Stimulated activated naive B cell treated with anti-CD40 and anti-IgM and Interleukin-4, amounts not matched to agents 10 μg/mL and 1 μg/mL and 100 μg/mL, for 72 hours (primary cell): Measurements from ENCODE around the gene ASB2.
A peak's percentile ranks its signal among the peaks of the same experiment; 100 is the strongest.

Experiments used
- ATAC-seq, 2 donors: fragments of 150-1000 bp; cut with Tn5 transposase; replicated peaks; 2 replicates each; pipeline ENCODE4 v1.10.0; 2021; ENCODE audit warnings: moderate library complexity in 1 of 2
- DNase-seq: peaks from one replicate; pipeline ENCODE4 v3.0.0; 2021
- H3K27ac Mint-ChIP-seq: one replicate; pipeline ENCODE4 v1.8.0; 2022; ENCODE audit warnings: mild to moderate bottlenecking, mixed read lengths
- H3K27me3 Mint-ChIP-seq, 2 donors: one replicate each; pipeline ENCODE4 v1.8.0; 2022; ENCODE audit warnings: mixed read lengths in 2 of 2
- H3K36me3 Mint-ChIP-seq, 2 donors: one replicate each; pipeline ENCODE4 v1.8.0; 2022; ENCODE audit warnings: mixed read lengths in 2 of 2, mild to moderate bottlenecking in 1 of 2
- H3K4me1 Mint-ChIP-seq, 2 donors: one replicate each; pipeline ENCODE4 v1.8.0; 2022; ENCODE audit warnings: mixed read lengths in 2 of 2, mild to moderate bottlenecking in 1 of 2
- H3K4me3 Mint-ChIP-seq, 2 donors: one replicate each; pipeline ENCODE4 v1.8.0; 2022; ENCODE audit warnings: mild to moderate bottlenecking in 2 of 2, mixed read lengths in 2 of 2, moderate library complexity in 1 of 2
- H3K9me3 Mint-ChIP-seq, 2 donors: one replicate each; pipeline ENCODE4 v1.8.0; 2022; ENCODE audit warnings: mixed read lengths in 2 of 2, mild to moderate bottlenecking in 1 of 2

The ASB2 gene

DNA sequence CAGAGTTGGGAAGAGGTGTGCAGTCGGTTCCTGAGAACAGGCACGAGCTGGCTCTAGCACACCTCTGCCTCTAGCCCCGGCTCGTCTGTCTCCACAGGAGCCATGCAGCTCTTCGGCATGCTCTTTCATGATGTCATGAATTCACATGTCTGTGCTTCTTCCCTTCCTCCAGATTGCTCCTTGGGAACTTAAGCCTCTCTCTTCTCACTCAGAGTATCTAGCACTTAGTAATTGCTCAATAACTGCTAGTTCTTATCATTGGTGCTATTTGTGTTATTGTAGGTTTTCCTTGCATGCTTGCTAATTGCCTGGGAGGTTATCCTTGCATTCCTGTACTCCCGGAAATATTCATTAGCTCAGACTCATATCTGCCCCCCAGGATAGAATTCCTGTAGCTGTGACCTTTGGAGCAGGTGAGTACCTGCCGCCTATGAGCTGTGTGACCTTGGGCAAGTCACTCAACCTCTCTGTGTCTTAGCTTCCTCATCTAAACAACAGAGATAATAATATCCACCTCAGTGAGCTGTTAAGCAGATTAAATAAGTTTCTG is 29.8 kb downstream of the ASB2 start:
- H3K27ac Mint-ChIP-seq: no peak overlapping the region
- ATAC-seq (no peak), DNase-seq (no peak)
- no peak overlapping the region for H3K4me3 Mint-ChIP-seq
- peaks cover 0 to 2% of the 10 kb centered on the region in 2 donors for H3K4me1 Mint-ChIP-seq
- H3K36me3 Mint-ChIP-seq: no peaks in the 10 kb centered on the region
- peaks cover 18 to 30% of the 10 kb centered on the region in 2 donors for H3K27me3 Mint-ChIP-seq
- H3K9me3 Mint-ChIP-seq: no peaks in the 10 kb centered on the region

GRCh38 chr14:93946104-93946503 is 30.3 kb downstream of the ASB2 start:
- Mint-ChIP-seq H3K9me3 (no peaks in the 10 kb centered on the region), H3K27ac (no peak overlapping the region), H3K4me3 (no peak overlapping the region), H3K27me3 (peaks cover 17 to 34% of the 10 kb centered on the region in 2 donors), H3K36me3 (no peaks in the 10 kb centered on the region), H3K4me1 (peaks cover 0 to 2% of the 10 kb centered on the region in 2 donors)
- no peak for ATAC-seq
- DNase-seq: no peak

DNA sequence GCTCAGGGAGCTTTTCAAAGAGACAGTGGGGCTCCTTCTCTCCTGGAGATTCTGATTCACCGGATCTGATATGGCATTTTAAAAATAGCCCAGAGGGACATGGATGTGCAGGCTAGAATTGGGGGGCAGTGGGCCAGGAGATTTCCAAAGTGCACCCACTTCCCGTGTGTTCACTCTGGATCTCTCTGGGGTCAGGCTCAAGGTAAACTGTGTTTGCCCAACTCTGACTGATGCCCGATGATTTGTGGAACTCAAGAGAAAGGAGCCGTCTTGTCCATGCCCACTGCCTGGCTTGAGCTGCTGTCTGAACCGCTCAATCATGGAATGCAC is 31.3 kb downstream of the ASB2 start:
- peaks cover 15 to 31% of the 10 kb centered on the region in 2 donors for H3K27me3 Mint-ChIP-seq
- H3K9me3 Mint-ChIP-seq: no peaks in the 10 kb centered on the region
- DNase-seq (no peak), ATAC-seq (no peak)
- no peak overlapping the region for H3K27ac Mint-ChIP-seq
- peaks cover 5 to 11% of the 10 kb centered on the region in 2 donors for H3K4me1 Mint-ChIP-seq
- no peak overlapping the region for H3K4me3 Mint-ChIP-seq
- peaks cover 0 to 4% of the 10 kb centered on the region in 2 donors for H3K36me3 Mint-ChIP-seq

- DNase-seq: no peak
- no peak overlapping the region for H3K27ac Mint-ChIP-seq
Observed at GRCh38 chr14:93944348-93945069, 31.9 kb downstream of the ASB2 start.

GRCh38 chr14:93943930-93944329 is 32.4 kb downstream of the ASB2 start:
- no peaks in the 10 kb centered on the region for H3K9me3 Mint-ChIP-seq
- H3K27me3 Mint-ChIP-seq: peaks cover 15 to 35% of the 10 kb centered on the region in 2 donors
- peak overlapping the region in 1 of 2 donors; percentile 11 for H3K4me3 Mint-ChIP-seq
- peaks cover 0 to 4% of the 10 kb centered on the region in 2 donors for H3K36me3 Mint-ChIP-seq
- ATAC-seq (no peak), DNase-seq (no peak)
- peaks cover 8 to 15% of the 10 kb centered on the region in 2 donors for H3K4me1 Mint-ChIP-seq
- no peak overlapping the region for H3K27ac Mint-ChIP-seq

More at GRCh38 chr14:93944348-93945069, 31.9 kb downstream of the ASB2 start:
- Mint-ChIP-seq H3K27me3 (peaks cover 15 to 31% of the 10 kb centered on the region in 2 donors), H3K9me3 (no peaks in the 10 kb centered on the region), H3K4me1 (peaks cover 8 to 15% of the 10 kb centered on the region in 2 donors), H3K36me3 (peaks cover 0 to 4% of the 10 kb centered on the region in 2 donors), H3K4me3 (no peak overlapping the region)
- ATAC-seq: no peak

- DNase-seq (no peak), ATAC-seq (no peak)
- Mint-ChIP-seq H3K36me3 (peaks cover 0 to 7% of the 10 kb centered on the region in 2 donors), H3K4me3 (no peak overlapping the region), H3K27ac (no peak overlapping the region), H3K9me3 (no peaks in the 10 kb centered on the region), H3K27me3 (peaks cover 18 to 43% of the 10 kb centered on the region in 2 donors), H3K4me1 (peaks cover 8 to 15% of the 10 kb centered on the region in 2 donors)
Observed at GRCh38 chr14:93943052-93943451, 33.3 kb downstream of the ASB2 start.

DNA sequence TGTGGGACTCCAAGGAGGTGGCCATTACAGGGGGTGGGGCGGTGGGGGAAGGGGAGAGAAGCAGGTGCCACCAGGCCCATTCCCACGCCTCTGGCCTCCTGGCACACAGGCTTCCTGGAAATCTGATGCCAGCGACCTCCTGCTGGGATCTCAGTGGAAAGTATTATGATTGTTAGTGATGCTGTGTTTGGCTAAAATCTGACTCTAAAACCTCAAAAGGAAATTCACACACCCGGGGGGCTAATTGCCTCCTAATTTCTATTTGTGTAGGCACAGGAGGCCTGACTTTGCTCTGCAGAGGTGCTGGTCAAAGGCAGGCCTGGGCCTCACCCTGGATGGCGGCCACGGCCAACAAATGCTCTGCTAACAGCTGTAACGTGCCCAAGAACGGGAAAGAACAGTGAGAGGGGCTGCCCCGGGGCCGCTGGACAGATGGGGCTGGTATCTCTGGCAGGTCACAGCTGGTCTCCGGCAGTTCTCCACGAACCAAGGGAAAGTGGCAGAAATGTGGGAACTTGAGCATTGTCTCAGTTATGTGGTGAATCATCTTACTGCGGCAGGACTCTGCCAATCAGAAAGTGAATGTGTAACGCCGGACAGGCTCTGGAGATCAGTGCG is 35.0 kb downstream of the ASB2 start:
- H3K4me1 Mint-ChIP-seq: peaks cover 8 to 15% of the 10 kb centered on the region in 2 donors
- peaks cover 22 to 42% of the 10 kb centered on the region in 2 donors for H3K27me3 Mint-ChIP-seq
- no peak overlapping the region for H3K27ac Mint-ChIP-seq
- no peak overlapping the region for H3K4me3 Mint-ChIP-seq
- DNase-seq: no peak
- no peak for ATAC-seq
- H3K36me3 Mint-ChIP-seq: peaks cover 0 to 7% of the 10 kb centered on the region in 2 donors
- no peaks in the 10 kb centered on the region for H3K9me3 Mint-ChIP-seq

DNA sequence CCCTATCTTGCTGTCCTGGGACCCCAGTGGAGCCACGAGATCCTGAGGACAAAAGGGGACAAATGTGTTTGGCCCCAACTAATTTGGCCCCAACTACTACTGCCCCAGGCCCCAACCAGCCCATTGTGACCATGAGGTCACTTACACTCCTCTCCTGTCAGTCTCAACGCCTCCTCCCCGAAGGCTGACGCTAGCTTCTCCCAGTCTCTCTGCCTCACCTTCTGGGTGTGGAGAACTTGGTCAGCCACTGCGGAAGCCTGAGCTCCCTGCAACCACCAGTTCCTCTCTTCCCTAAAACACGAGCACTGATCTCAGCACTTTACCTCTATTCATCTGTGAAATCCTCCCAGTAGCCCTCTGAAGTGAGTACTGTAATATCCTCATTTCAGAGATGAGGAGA is 35.9 kb downstream of the ASB2 start:
- peaks cover 8 to 15% of the 10 kb centered on the region in 2 donors for H3K4me1 Mint-ChIP-seq
- H3K36me3 Mint-ChIP-seq: peaks cover 0 to 7% of the 10 kb centered on the region in 2 donors
- H3K27ac Mint-ChIP-seq: no peak overlapping the region
- no peak overlapping the region for H3K4me3 Mint-ChIP-seq
- H3K27me3 Mint-ChIP-seq: peaks cover 28 to 44% of the 10 kb centered on the region in 2 donors
- no peaks in the 10 kb centered on the region for H3K9me3 Mint-ChIP-seq
- ATAC-seq (no peak), DNase-seq (no peak)

GRCh38 chr14:93939304-93940229 is 36.8 kb downstream of the ASB2 start:
- peaks cover 33 to 50% of the 10 kb centered on the region in 2 donors for H3K27me3 Mint-ChIP-seq
- peak; percentile 96 for ATAC-seq
- DNase-seq: peak; percentile 86
- peaks cover 0 to 7% of the 10 kb centered on the region in 2 donors for H3K36me3 Mint-ChIP-seq
- no peaks in the 10 kb centered on the region for H3K9me3 Mint-ChIP-seq
- peak overlapping the region; percentile 64 to 69 for H3K4me3 Mint-ChIP-seq
- peaks cover 8 to 15% of the 10 kb centered on the region in 2 donors for H3K4me1 Mint-ChIP-seq
- peak overlapping the region; percentile 31 for H3K27ac Mint-ChIP-seq

- ATAC-seq: no peak
- DNase-seq: no peak
- Mint-ChIP-seq H3K36me3 (peaks cover 0 to 7% of the 10 kb centered on the region in 2 donors), H3K27ac (no peak overlapping the region), H3K9me3 (no peaks in the 10 kb centered on the region), H3K4me1 (peaks cover 8 to 15% of the 10 kb centered on the region in 2 donors), H3K4me3 (peak overlapping the region; percentile 64 to 69), H3K27me3 (peaks cover 28 to 45% of the 10 kb centered on the region in 2 donors)
Observed at GRCh38 chr14:93938751-93939303, 37.5 kb downstream of the ASB2 start.

DNA sequence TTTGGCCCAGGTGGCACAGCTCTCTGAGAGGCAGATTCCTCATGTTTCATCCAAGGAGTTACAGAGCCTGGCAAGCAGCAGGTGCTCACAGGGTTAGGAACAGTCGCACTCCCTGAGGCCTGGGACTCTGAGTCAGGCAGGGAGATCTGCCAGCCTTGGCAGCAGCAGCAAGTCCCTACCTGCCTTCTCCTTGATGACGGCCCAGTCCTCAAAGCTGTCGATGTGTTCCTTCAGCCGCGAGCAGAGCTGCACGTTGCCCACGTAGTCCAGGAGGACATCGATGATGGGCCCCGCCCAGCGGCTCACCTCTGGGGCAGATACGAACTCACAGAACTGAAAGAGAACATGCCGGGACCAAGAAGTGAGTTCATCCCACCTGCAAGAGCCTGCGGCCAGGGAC is 38.9 kb downstream of the ASB2 start:
- Mint-ChIP-seq H3K36me3 (peaks cover 0 to 7% of the 10 kb centered on the region in 2 donors), H3K27ac (no peak overlapping the region)
- no peak for ATAC-seq

GRCh38 chr14:93936926-93937325 is 39.4 kb downstream of the ASB2 start:
- peaks cover 28 to 42% of the 10 kb centered on the region in 2 donors for H3K27me3 Mint-ChIP-seq
- peaks cover 8 to 15% of the 10 kb centered on the region in 2 donors for H3K4me1 Mint-ChIP-seq
- H3K9me3 Mint-ChIP-seq: no peaks in the 10 kb centered on the region
- H3K4me3 Mint-ChIP-seq: no peak overlapping the region
- no peak for DNase-seq
- peaks cover 0 to 7% of the 10 kb centered on the region in 2 donors for H3K36me3 Mint-ChIP-seq
- ATAC-seq: no peak
- no peak overlapping the region for H3K27ac Mint-ChIP-seq

More for the DNA sequence above, 38.9 kb downstream of the ASB2 start:
- Mint-ChIP-seq H3K9me3 (no peaks in the 10 kb centered on the region), H3K4me3 (no peak overlapping the region), H3K27me3 (peaks cover 28 to 42% of the 10 kb centered on the region in 2 donors), H3K4me1 (peaks cover 8 to 15% of the 10 kb centered on the region in 2 donors)
- DNase-seq: no peak

GRCh38 chr14:93936245-93936644 is 40.1 kb downstream of the ASB2 start:
- Mint-ChIP-seq H3K9me3 (no peaks in the 10 kb centered on the region), H3K27me3 (peaks cover 33 to 38% of the 10 kb centered on the region in 2 donors), H3K36me3 (peaks cover 0 to 7% of the 10 kb centered on the region in 2 donors), H3K4me1 (peaks cover 8 to 15% of the 10 kb centered on the region in 2 donors), H3K27ac (no peak overlapping the region), H3K4me3 (no peak overlapping the region)
- DNase-seq (no peak), ATAC-seq (peak; percentile 47 to 54)
